ES-I3 (cell line): ENCODE results near the gene BLACAT1.
"Not testable (repeated sequence)": the region's sequence is repeated elsewhere in the genome, so short reads cannot be mapped to it uniquely, and the experiment has no call there.

Source experiments
- H3K36me3 ChIP-seq: 2 replicates; pipeline ENCODE4 v1.6.1; 2013; ENCODE audit warnings: mild to moderate bottlenecking, low read length, control low read depth, moderate library complexity; ENCODE audit not compliant: insufficient read depth
- H3K4me1 ChIP-seq: 2 replicates; pipeline ENCODE4 v1.6.1; 2013; ENCODE audit warnings: mild to moderate bottlenecking, control low read depth, low read length; ENCODE audit not compliant: insufficient read depth
- H3K9ac ChIP-seq: 2 replicates; pipeline ENCODE4 v1.6.1; 2013; ENCODE audit warnings: low read depth, mild to moderate bottlenecking, low read length, moderate library complexity
- H3K9me3 ChIP-seq: 2 replicates; pipeline ENCODE4 v1.6.1; 2013; ENCODE audit warnings: mild to moderate bottlenecking, low read length, moderate library complexity; ENCODE audit not compliant: control insufficient read depth, insufficient read depth

The BLACAT1 gene

GRCh38 chr1:205492774-205493173 lies 36.9 kb upstream of the BLACAT1 start:
- peaks cover 31% of the 10 kb centered on the region for H3K4me1 ChIP-seq
- no peaks in the 10 kb centered on the region for H3K36me3 ChIP-seq
- no peak overlapping the region for H3K9ac ChIP-seq
- no peaks in the 10 kb centered on the region for H3K9me3 ChIP-seq

GRCh38 chr1:205492201-205492667 lies 36.4 kb upstream of the BLACAT1 start:
- Histone ChIP-seq H3K36me3 (no peaks in the 10 kb centered on the region), H3K4me1 (peaks cover 31% of the 10 kb centered on the region), H3K9me3 (no peaks in the 10 kb centered on the region), H3K9ac (no peak overlapping the region)

- Histone ChIP-seq H3K4me1 (peaks cover 31% of the 10 kb centered on the region), H3K9ac (no peak overlapping the region), H3K9me3 (no peaks in the 10 kb centered on the region), H3K36me3 (no peaks in the 10 kb centered on the region)
Observed at GRCh38 chr1:205491794-205492193, 35.9 kb upstream of the BLACAT1 start.

GRCh38 chr1:205488074-205488723 lies 32.4 kb upstream of the BLACAT1 start:
- Histone ChIP-seq H3K36me3 (no peaks in the 10 kb centered on the region), H3K9me3 (no peaks in the 10 kb centered on the region), H3K9ac (no peak overlapping the region), H3K4me1 (peaks cover 15% of the 10 kb centered on the region)

GRCh38 chr1:205486258-205486657 lies 30.4 kb upstream of the BLACAT1 start:
- Histone ChIP-seq H3K9me3 (no peaks in the 10 kb centered on the region), H3K4me1 (peaks cover 9% of the 10 kb centered on the region), H3K9ac (no peak overlapping the region), H3K36me3 (no peaks in the 10 kb centered on the region)

GRCh38 chr1:205484985-205485967 lies 29.4 kb upstream of the BLACAT1 start:
- no peak overlapping the region for H3K9ac ChIP-seq
- no peaks in the 10 kb centered on the region for H3K36me3 ChIP-seq
- no peaks in the 10 kb centered on the region for H3K9me3 ChIP-seq
- peaks cover 12% of the 10 kb centered on the region for H3K4me1 ChIP-seq

GRCh38 chr1:205483372-205483771 lies 27.5 kb upstream of the BLACAT1 start:
- H3K9me3 ChIP-seq, result no peaks in the 10 kb centered on the region
- H3K4me1 ChIP-seq, result peaks cover 12% of the 10 kb centered on the region
- no peaks in the 10 kb centered on the region for H3K36me3 ChIP-seq
- H3K9ac ChIP-seq, result no peak overlapping the region

GRCh38 chr1:205482587-205482986 lies 26.7 kb upstream of the BLACAT1 start:
- peaks cover 17% of the 10 kb centered on the region for H3K4me1 ChIP-seq
- not testable (repeated sequence) for H3K36me3 ChIP-seq, H3K9me3 ChIP-seq, H3K9ac ChIP-seq

- Histone ChIP-seq H3K9me3 (no peaks in the 10 kb centered on the region), H3K4me1 (peaks cover 26% of the 10 kb centered on the region), H3K9ac (no peak overlapping the region), H3K36me3 (no peaks in the 10 kb centered on the region)
Observed at GRCh38 chr1:205481629-205482151, 25.8 kb upstream of the BLACAT1 start.

- Histone ChIP-seq H3K9me3 (no peaks in the 10 kb centered on the region), H3K4me1 (peaks cover 31% of the 10 kb centered on the region), H3K36me3 (no peaks in the 10 kb centered on the region), H3K9ac (no peak overlapping the region)
Observed at GRCh38 chr1:205481218-205481617, 25.4 kb upstream of the BLACAT1 start.

GRCh38 chr1:205480349-205480985 lies 24.6 kb upstream of the BLACAT1 start:
- H3K36me3 ChIP-seq, result no peaks in the 10 kb centered on the region
- H3K9me3 ChIP-seq, result peaks cover 6% of the 10 kb centered on the region
- no peak overlapping the region for H3K9ac ChIP-seq
- H3K4me1 ChIP-seq, result peaks cover 31% of the 10 kb centered on the region

- not testable (repeated sequence) for H3K36me3 ChIP-seq
- peaks cover 31% of the 10 kb centered on the region for H3K4me1 ChIP-seq
Observed at GRCh38 chr1:205478985-205479384, 23.1 kb upstream of the BLACAT1 start.

GRCh38 chr1:205477759-205478247 lies 22.0 kb upstream of the BLACAT1 start:
- H3K4me1 ChIP-seq, result peaks cover 36% of the 10 kb centered on the region
- H3K9ac ChIP-seq, result no peak overlapping the region
- H3K9me3 ChIP-seq, result peaks cover 8% of the 10 kb centered on the region
- no peaks in the 10 kb centered on the region for H3K36me3 ChIP-seq

More at GRCh38 chr1:205478985-205479384, 23.1 kb upstream of the BLACAT1 start:
- not testable (repeated sequence) for H3K9me3 ChIP-seq, H3K9ac ChIP-seq

GRCh38 chr1:205477121-205477758 lies 21.4 kb upstream of the BLACAT1 start:
- Histone ChIP-seq H3K4me1 (peaks cover 36% of the 10 kb centered on the region), H3K9ac (no peak overlapping the region), H3K36me3 (no peaks in the 10 kb centered on the region), H3K9me3 (peaks cover 8% of the 10 kb centered on the region)
